HepG2 (cell line): Measurements from ENCODE around the gene RPS19BP1. TPM values are rescaled to one million over a fixed set of nuclear protein-coding genes. Genes with fewer than 3 reads are reported as not detected.

Experiments
- BORCS8-MEF2B ChIP-seq: sonication (generic); formaldehyde crosslinking; IDR thresholded peaks from 2 replicates; pipeline ENCODE4 v1.8.0; 2022; ENCODE audit warnings: mild to moderate bottlenecking, missing genetic modification reagents
- CCAR2 ChIP-seq: fragments of 200-400 bp; formaldehyde crosslinking; optimal IDR thresholded peaks from 2 replicates; pipeline ENCODE3; 2018; ENCODE audit warnings: low read depth, mild to moderate bottlenecking, low read length, moderate library complexity
- DR1 ChIP-seq: sonication (generic); formaldehyde crosslinking; IDR thresholded peaks from 2 replicates; pipeline ENCODE4 v1.8.0; 2021; ENCODE audit warnings: mild to moderate bottlenecking, missing genetic modification reagents, inconsistent platforms
- ELF1 ChIP-seq: sonication (generic); formaldehyde crosslinking; IDR thresholded peaks from 2 replicates; pipeline ENCODE4 v1.4.0; 2020; ENCODE audit warnings: missing genetic modification reagents
- FOSL1 ChIP-seq: sonication (generic); formaldehyde crosslinking; IDR thresholded peaks from 2 replicates; pipeline ENCODE4 v1.9.0; 2021; ENCODE audit warnings: missing genetic modification reagents, borderline replicate concordance
- FOXO1 ChIP-seq: sonication (generic); formaldehyde crosslinking; IDR thresholded peaks from 2 replicates; pipeline ENCODE4 v1.4.0; 2020; ENCODE audit warnings: missing genetic modification reagents
- GATAD1 ChIP-seq: IDR thresholded peaks from 2 replicates; pipeline ENCODE4 v1.6.1; 2016; ENCODE audit warnings: missing genetic modification reagents, missing compliant biosample characterization
- KMT2B ChIP-seq: IDR thresholded peaks from 2 replicates; pipeline ENCODE4 v1.6.1; 2016; ENCODE audit warnings: missing genetic modification reagents, missing compliant biosample characterization
- MXI1 ChIP-seq: IDR thresholded peaks from 3 replicates; pipeline ENCODE4 v1.6.1; 2012; ENCODE audit warnings: low read depth, low read length, inconsistent platforms, borderline replicate concordance
- RARA ChIP-seq: IDR thresholded peaks from 2 replicates; pipeline ENCODE4 v1.6.1; 2016; ENCODE audit warnings: missing genetic modification reagents, missing compliant biosample characterization
- REL ChIP-seq: sonication (generic); formaldehyde crosslinking; conservative IDR thresholded peaks from 2 replicates; pipeline ENCODE4 v1.8.0; 2022; ENCODE audit warnings: mild to moderate bottlenecking, missing genetic modification reagents, moderate library complexity
- SAP130 ChIP-seq: IDR thresholded peaks from 2 replicates; pipeline ENCODE4 v1.6.1; 2016; ENCODE audit warnings: low read depth
- SNAI1 ChIP-seq: sonication (generic); formaldehyde crosslinking; IDR thresholded peaks from 2 replicates; pipeline ENCODE4 v1.5.0; 2020; ENCODE audit warnings: mild to moderate bottlenecking, missing genetic modification reagents, borderline replicate concordance
- STAG1 ChIP-seq: sonication (generic); formaldehyde crosslinking; IDR thresholded peaks from 2 replicates; pipeline ENCODE4 v1.4.0; 2020; ENCODE audit warnings: missing genetic modification reagents
- TBX3 ChIP-seq: fragments of 450-650 bp; IDR thresholded peaks from 2 replicates; pipeline ENCODE4 v1.6.1; 2017; ENCODE audit warnings: antibody characterized with exemption, mild to moderate bottlenecking, inconsistent platforms, borderline replicate concordance
- TP53 ChIP-seq: sonication (generic); formaldehyde crosslinking; conservative IDR thresholded peaks from 2 replicates; pipeline ENCODE4 v1.4.0; 2020; ENCODE audit warnings: missing genetic modification reagents
- ZBTB21 ChIP-seq: sonication (generic); formaldehyde crosslinking; IDR thresholded peaks from 2 replicates; pipeline ENCODE4 v1.4.0; 2020; ENCODE audit warnings: missing genetic modification reagents
- ZEB1 ChIP-seq: IDR thresholded peaks from 2 replicates; pipeline ENCODE4 v1.6.1; 2012; ENCODE audit warnings: mild to moderate bottlenecking, low read depth, inconsistent platforms; ENCODE audit not compliant: insufficient replicate concordance
- ZFY ChIP-seq: sonication (generic); formaldehyde crosslinking; IDR thresholded peaks from 2 replicates; pipeline ENCODE4 v1.4.0; 2020; ENCODE audit warnings: missing genetic modification reagents
- ZNF577 ChIP-seq: sonication (generic); formaldehyde crosslinking; IDR thresholded peaks from 2 replicates; pipeline ENCODE4 v1.4.0; 2020; ENCODE audit warnings: mild to moderate bottlenecking, low read depth, missing genetic modification reagents, borderline replicate concordance
- ZNF598 ChIP-seq: sonication (generic); formaldehyde crosslinking; IDR thresholded peaks from 2 replicates; pipeline ENCODE4 v1.5.1; 2020; ENCODE audit warnings: mild to moderate bottlenecking, missing genetic modification reagents, borderline replicate concordance
- polyA plus RNA-seq, 8 experiments: library from polyadenylated mRNA; depleted of rRNA in 3 of 8; stranded (reverse) in 7 of 8; unstranded in 1 of 8; fragments of >200 nt; fragmentation: Illumina TruSeq in 4 of 8; extraction: Trizol in 4 of 8; gene quantifications; 2 replicates each; pipeline versions ENCODE4 v1.2.1 to v1.2.3, GENCODE V29; 2011 to 2016; ENCODE audit warnings: low read depth in 4 of 8, missing spikeins in 1 of 8, mixed read lengths in 1 of 8; ENCODE audit not compliant: insufficient read depth in 1 of 8
- total RNA-seq, 5 experiments: library from RNA; depleted of rRNA; stranded (reverse); fragments of >200 nt; fragmentation: Illumina TruSeq; extraction: Trizol; gene quantifications; 2 replicates each; pipeline ENCODE4 v1.2.3, GENCODE V29; 2016; ENCODE audit warnings: low read depth in 1 of 5
- TF ChIP-seq, protein P1 (sequence below): IDR thresholded peaks from 2 replicates; pipeline ENCODE4 v1.6.1; 2016
- TF ChIP-seq, protein P2 (sequence below), 2 experiments: sonication (generic) in 1 of 2; formaldehyde crosslinking in 1 of 2; IDR thresholded peaks; 2 replicates each; pipeline versions ENCODE4 v1.5.1 to v1.6.1; 2011 to 2020; ENCODE audit warnings: borderline replicate concordance in 1 of 2, low read depth in 1 of 2, low read length in 1 of 2, mild to moderate bottlenecking in 1 of 2, missing genetic modification reagents in 1 of 2, moderate library complexity in 1 of 2
- TF ChIP-seq, protein P3 (sequence below): sonication (generic); formaldehyde crosslinking; IDR thresholded peaks from 2 replicates; pipeline ENCODE4 v1.9.0; 2021; ENCODE audit warnings: missing genetic modification reagents, borderline replicate concordance
- TF ChIP-seq, protein P4 (sequence below): IDR thresholded peaks from 2 replicates; pipeline ENCODE4 v1.6.1; 2016; ENCODE audit warnings: low read depth, borderline replicate concordance
- TF ChIP-seq, protein P5 (sequence below): IDR thresholded peaks from 2 replicates; pipeline ENCODE4 v1.6.1; 2012; ENCODE audit warnings: inconsistent platforms

RPS19BP1 gene
- total and polyA plus RNA-seq, 2 of the 13 experiments (the other 11 are each of a cell fraction or from before 2014, with no cell fraction given): 44.3 to 81.3 TPM

DNA sequence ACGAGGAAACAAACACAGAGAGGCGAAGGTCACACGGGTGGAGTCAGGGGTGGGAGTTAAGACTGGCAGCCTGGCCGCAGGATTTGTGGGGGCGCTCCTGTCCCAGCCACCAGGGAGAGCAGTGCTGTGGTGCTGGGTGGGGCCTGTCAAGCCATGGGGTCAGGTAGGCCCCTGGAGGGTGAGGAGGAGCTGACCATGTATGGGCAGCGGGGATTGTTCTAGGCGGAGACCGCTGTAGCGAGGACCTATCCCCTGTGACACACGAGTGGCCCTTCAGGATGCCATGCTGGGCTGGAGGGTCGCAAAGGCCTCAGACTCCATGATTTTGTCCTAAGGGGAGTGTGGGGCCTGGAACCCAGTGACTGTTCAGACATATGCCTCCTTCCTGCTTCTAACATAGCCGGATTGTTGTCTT is 1.6 kb upstream of the RPS19BP1 start (continued):
- TF ChIP-seq GATAD1: no peak; the same call in 1 of the 2 replicates
- TF ChIP-seq TP53 (CRISPR knock-in tag): no peak
- no peak for TF ChIP-seq CCAR2
- TF ChIP-seq FOXO1 (CRISPR knock-in tag): no peak
- TF ChIP-seq BORCS8-MEF2B (CRISPR knock-in tag): no peak
- TF ChIP-seq FOSL1 (CRISPR knock-in tag): no peak
- no peak for TF ChIP-seq ZBTB21 (CRISPR knock-in tag)
- TF ChIP-seq STAG1 (CRISPR knock-in tag): peak; percentile 51
- TF ChIP-seq SNAI1: 0 out of 2 replicates have a peak, but pooled peaks have one; percentile 31
- TF ChIP-seq RARA (CRISPR knock-in tag): peak; percentile 18; the same call in 1 of the 2 replicates
- TF ChIP-seq, protein P1, sequence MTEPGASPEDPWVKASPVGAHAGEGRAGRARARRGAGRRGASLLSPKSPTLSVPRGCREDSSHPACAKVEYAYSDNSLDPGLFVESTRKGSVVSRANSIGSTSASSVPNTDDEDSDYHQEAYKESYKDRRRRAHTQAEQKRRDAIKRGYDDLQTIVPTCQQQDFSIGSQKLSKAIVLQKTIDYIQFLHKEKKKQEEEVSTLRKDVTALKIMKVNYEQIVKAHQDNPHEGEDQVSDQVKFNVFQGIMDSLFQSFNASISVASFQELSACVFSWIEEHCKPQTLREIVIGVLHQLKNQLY: no peak; the same call in 1 of the 2 replicates
- TF ChIP-seq ZNF577: no peak
- TF ChIP-seq SAP130: 0 out of 2 replicates have a peak, but pooled peaks have one; percentile 54
- TF ChIP-seq, protein P2, sequence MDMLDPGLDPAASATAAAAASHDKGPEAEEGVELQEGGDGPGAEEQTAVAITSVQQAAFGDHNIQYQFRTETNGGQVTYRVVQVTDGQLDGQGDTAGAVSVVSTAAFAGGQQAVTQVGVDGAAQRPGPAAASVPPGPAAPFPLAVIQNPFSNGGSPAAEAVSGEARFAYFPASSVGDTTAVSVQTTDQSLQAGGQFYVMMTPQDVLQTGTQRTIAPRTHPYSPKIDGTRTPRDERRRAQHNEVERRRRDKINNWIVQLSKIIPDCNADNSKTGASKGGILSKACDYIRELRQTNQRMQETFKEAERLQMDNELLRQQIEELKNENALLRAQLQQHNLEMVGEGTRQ (IDR thresholded peaks at IDR 0.05; ENCODE audit: low read depth, low read length): no peak
- TF ChIP-seq, protein P2 (CRISPR knock-in tag; IDR thresholded peaks at IDR 0.05; ENCODE audit: borderline replicate concordance): peak; percentile 84; the same call in 1 of the 2 replicates
- 0 out of 2 replicates have a peak, but pooled peaks have one; percentile 8 for TF ChIP-seq ZNF598 (CRISPR knock-in tag)
- TF ChIP-seq REL (CRISPR knock-in tag): no peak
- TF ChIP-seq, protein P3, sequence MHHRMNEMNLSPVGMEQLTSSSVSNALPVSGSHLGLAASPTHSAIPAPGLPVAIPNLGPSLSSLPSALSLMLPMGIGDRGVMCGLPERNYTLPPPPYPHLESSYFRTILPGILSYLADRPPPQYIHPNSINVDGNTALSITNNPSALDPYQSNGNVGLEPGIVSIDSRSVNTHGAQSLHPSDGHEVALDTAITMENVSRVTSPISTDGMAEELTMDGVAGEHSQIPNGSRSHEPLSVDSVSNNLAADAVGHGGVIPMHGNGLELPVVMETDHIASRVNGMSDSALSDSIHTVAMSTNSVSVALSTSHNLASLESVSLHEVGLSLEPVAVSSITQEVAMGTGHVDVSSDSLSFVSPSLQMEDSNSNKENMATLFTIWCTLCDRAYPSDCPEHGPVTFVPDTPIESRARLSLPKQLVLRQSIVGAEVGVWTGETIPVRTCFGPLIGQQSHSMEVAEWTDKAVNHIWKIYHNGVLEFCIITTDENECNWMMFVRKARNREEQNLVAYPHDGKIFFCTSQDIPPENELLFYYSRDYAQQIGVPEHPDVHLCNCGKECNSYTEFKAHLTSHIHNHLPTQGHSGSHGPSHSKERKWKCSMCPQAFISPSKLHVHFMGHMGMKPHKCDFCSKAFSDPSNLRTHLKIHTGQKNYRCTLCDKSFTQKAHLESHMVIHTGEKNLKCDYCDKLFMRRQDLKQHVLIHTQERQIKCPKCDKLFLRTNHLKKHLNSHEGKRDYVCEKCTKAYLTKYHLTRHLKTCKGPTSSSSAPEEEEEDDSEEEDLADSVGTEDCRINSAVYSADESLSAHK: no peak
- no peak for TF ChIP-seq TBX3
- 0 out of 3 replicates have a peak, but pooled peaks have one; percentile 26 for TF ChIP-seq MXI1
- TF ChIP-seq KMT2B (CRISPR knock-in tag): no peak
- no peak for TF ChIP-seq DR1
- TF ChIP-seq, protein P4, sequence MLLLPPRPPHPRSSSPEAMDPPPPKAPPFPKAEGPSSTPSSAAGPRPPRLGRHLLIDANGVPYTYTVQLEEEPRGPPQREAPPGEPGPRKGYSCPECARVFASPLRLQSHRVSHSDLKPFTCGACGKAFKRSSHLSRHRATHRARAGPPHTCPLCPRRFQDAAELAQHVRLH: no peak
- TF ChIP-seq ZFY (CRISPR knock-in tag): peak; percentile 71
- TF ChIP-seq ZEB1: no peak
- TF ChIP-seq, protein P5, sequence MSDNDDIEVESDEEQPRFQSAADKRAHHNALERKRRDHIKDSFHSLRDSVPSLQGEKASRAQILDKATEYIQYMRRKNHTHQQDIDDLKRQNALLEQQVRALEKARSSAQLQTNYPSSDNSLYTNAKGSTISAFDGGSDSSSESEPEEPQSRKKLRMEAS: peak; percentile 48; the same call in 1 of the 2 replicates
- TF ChIP-seq ELF1: no peak
